K562 (cell line): ENCODE results near the gene CHAC1.

Experiments
- FOXK1 ChIP-seq: sonication (generic); formaldehyde crosslinking; IDR thresholded peaks from 2 replicates; pipeline ENCODE4 v1.8.0; 2022; ENCODE audit warnings: missing genetic modification reagents, mild to moderate bottlenecking, borderline replicate concordance
- JUND ChIP-seq, 2 experiments: IDR thresholded peaks; 2 replicates in 1 of 2; 3 replicates in 1 of 2; pipeline ENCODE4 v1.6.1; 2011; ENCODE audit warnings: borderline replicate concordance in 2 of 2, low read depth in 2 of 2, low read length in 2 of 2, improper control_type of control experiment in 1 of 2, missing biosample characterization in 1 of 2, missing genetic modification characterization in 1 of 2, missing genetic modification reagents in 1 of 2
- NCOA6 ChIP-seq: fragments of 450-650 bp; IDR thresholded peaks from 2 replicates; pipeline ENCODE4 v1.6.1; 2017; ENCODE audit warnings: mild to moderate bottlenecking
- POLR2AphosphoS2 ChIP-seq: IDR thresholded peaks from 2 replicates; pipeline ENCODE4 v1.6.1; 2012; ENCODE audit warnings: low read length, improper control_type of control experiment
- TAF15 ChIP-seq: fragments of 200-400 bp; formaldehyde crosslinking; IDR thresholded peaks from 2 replicates; pipeline ENCODE4 v1.6.1; 2017; ENCODE audit warnings: mild to moderate bottlenecking, low read depth, low read length, moderate library complexity
- ZNF253 ChIP-seq: fragments of 250-450 bp; sonication (Bioruptor Pico); conservative IDR thresholded peaks from 2 replicates; pipeline ENCODE4 v1.6.1; 2021; ENCODE audit warnings: mild to moderate bottlenecking
- ZNF282 ChIP-seq: sonication (generic); formaldehyde crosslinking; IDR thresholded peaks from 2 replicates; pipeline ENCODE4 v1.8.1; 2023; ENCODE audit warnings: missing genetic modification reagents

- TF ChIP-seq NCOA6, result no peak
- no peak for TF ChIP-seq TAF15
- TF ChIP-seq ZNF282 (CRISPR knock-in tag), result no peak
- no peak for TF ChIP-seq FOXK1
- TF ChIP-seq ZNF253 (CRISPR knock-in tag), result no peak
- TF ChIP-seq JUND (IDR thresholded peaks at IDR 0.05; ENCODE audit: borderline replicate concordance, low read depth, low read length), result no peak
- no peak for TF ChIP-seq JUND (tag; IDR thresholded peaks at IDR 0.05; ENCODE audit: borderline replicate concordance, low read depth, low read length)
- no peak for TF ChIP-seq POLR2AphosphoS2
These were observed 29.6 kb downstream of the CHAC1 start for GRCh38 chr15:40982855-40983254.
